Measurements from ENCODE around the gene APOH.

- no peak for TF ChIP-seq MEF2D (tag; conservative IDR thresholded peaks at IDR 0.05; ENCODE audit: low read depth)
- no peak for TF ChIP-seq FOXM1 (IDR thresholded peaks at IDR 0.05; ENCODE audit: low read depth)
- TF ChIP-seq FOXM1 (CRISPR knock-in tag; IDR thresholded peaks at IDR 0.05; ENCODE audit: low read depth), result no peak
- no peak for TF ChIP-seq ZNF274 (IDR thresholded peaks at IDR 0.05; ENCODE audit: borderline replicate concordance, low read depth, low read length)
- no peak for TF ChIP-seq CTCF (IDR thresholded peaks at IDR 0.05 in 2 of 3, conservative IDR thresholded peaks at IDR 0.05 in 1 of 3; ENCODE audit: insufficient read depth in 2 of 3, low read depth in 1 of 3, low read length in 3 of 3)
- TF ChIP-seq HDAC3 (IDR thresholded peaks at IDR 0.05; ENCODE audit: borderline replicate concordance, partially characterized antibody), result no peak
- no peak for TF ChIP-seq ELF4 (CRISPR knock-in tag; IDR thresholded peaks at IDR 0.05)
Measured at GRCh38 chr17:66268247-66268927, 39.2 kb upstream of the APOH start.

All from K562 (cell line).